Endothelial cell (in vitro differentiated cells): ENCODE data around the gene SP3. TPM values are rescaled to one million over a fixed set of nuclear protein-coding genes. Genes with fewer than 3 reads are reported as not detected.
"Not testable (repeated sequence)": the region's sequence is repeated elsewhere in the genome, so short reads cannot be mapped to it uniquely, and the experiment has no call there.

Source experiments
- DNase-seq: peaks from one replicate; pipeline ENCODE4 v3.0.0; 2021; ENCODE audit warnings: low spot score
- H3K27ac Mint-ChIP-seq: one replicate; pipeline ENCODE4 v1.8.0; 2021; ENCODE audit warnings: mixed read lengths, inconsistent platforms; ENCODE audit not compliant: unreplicated experiment
- H3K27me3 Mint-ChIP-seq: one replicate; pipeline ENCODE4 v1.8.0; 2021; ENCODE audit warnings: mild to moderate bottlenecking, moderate library complexity, mixed read lengths, inconsistent platforms; ENCODE audit not compliant: unreplicated experiment
- H3K36me3 Mint-ChIP-seq: one replicate; pipeline ENCODE4 v1.8.0; 2021; ENCODE audit warnings: mild to moderate bottlenecking, low read depth, mixed read lengths, inconsistent platforms; ENCODE audit not compliant: unreplicated experiment
- H3K4me1 Mint-ChIP-seq: one replicate; pipeline ENCODE4 v1.8.0; 2021; ENCODE audit warnings: mild to moderate bottlenecking, mixed read lengths, inconsistent platforms; ENCODE audit not compliant: unreplicated experiment
- H3K4me3 Mint-ChIP-seq: one replicate; pipeline ENCODE4 v1.8.0; 2021; ENCODE audit warnings: mild to moderate bottlenecking, mixed read lengths, inconsistent platforms; ENCODE audit not compliant: unreplicated experiment
- H3K9me3 Mint-ChIP-seq: one replicate; pipeline ENCODE4 v1.8.0; 2021; ENCODE audit warnings: mixed read lengths, inconsistent platforms; ENCODE audit not compliant: unreplicated experiment
- CTCF ChIP-seq: fragments of 200-600 bp; sonication (generic); IDR thresholded peaks from one replicate; pipeline ENCODE4 v1.5.0; 2021; ENCODE audit warnings: antibody characterized with exemption; ENCODE audit not compliant: unreplicated experiment
- total RNA-seq: library from RNA; stranded (reverse); fragmentation: NEBNext Ultra II Directional; extraction: Animal tissue kit (Norgen Biotek cat#: 25700); gene quantifications from one replicate; pipeline ENCODE4 v1.2.1, GENCODE V29; 2021; ENCODE audit not compliant: unreplicated experiment

The SP3 gene
- total RNA-seq, 1 donor from 2014 or later: 76.2 TPM

- DNase-seq: no peak
- no peak overlapping the region for H3K4me3 Mint-ChIP-seq
- no peak for TF ChIP-seq CTCF
- no peaks in the 10 kb centered on the region for H3K27me3 Mint-ChIP-seq
- H3K36me3 Mint-ChIP-seq: peaks cover 3% of the 10 kb centered on the region
- H3K9me3 Mint-ChIP-seq: no peaks in the 10 kb centered on the region
- no peak overlapping the region for H3K27ac Mint-ChIP-seq
- H3K4me1 Mint-ChIP-seq: peaks cover 11% of the 10 kb centered on the region
Measured at GRCh38 chr2:173896755-173897154, 68.4 kb downstream of the SP3 start.

GRCh38 chr2:173892341-173892740 lies 72.8 kb downstream of the SP3 start:
- Mint-ChIP-seq H3K4me1 (peaks cover 5% of the 10 kb centered on the region), H3K4me3 (no peak overlapping the region), H3K9me3 (peaks cover 6% of the 10 kb centered on the region), H3K27ac (peak overlapping the region; percentile 40), H3K27me3 (no peaks in the 10 kb centered on the region), H3K36me3 (peaks cover 8% of the 10 kb centered on the region)
- no peak for TF ChIP-seq CTCF
- DNase-seq: no peak

GRCh38 chr2:173891315-173892037 lies 73.7 kb downstream of the SP3 start:
- Mint-ChIP-seq H3K36me3 (peaks cover 8% of the 10 kb centered on the region), H3K9me3 (peaks cover 6% of the 10 kb centered on the region), H3K4me1 (peaks cover 5% of the 10 kb centered on the region), H3K27me3 (no peaks in the 10 kb centered on the region), H3K4me3 (no peak overlapping the region), H3K27ac (no peak overlapping the region)
- no peak for TF ChIP-seq CTCF
- no peak for DNase-seq

GRCh38 chr2:173889464-173889863 lies 75.7 kb downstream of the SP3 start:
- not testable (repeated sequence) for H3K36me3 Mint-ChIP-seq, DNase-seq, H3K4me1 Mint-ChIP-seq, H3K27me3 Mint-ChIP-seq, H3K9me3 Mint-ChIP-seq, H3K27ac Mint-ChIP-seq, H3K4me3 Mint-ChIP-seq

GRCh38 chr2:173886613-173887012 lies 78.6 kb downstream of the SP3 start:
- no peak for DNase-seq
- H3K4me1 Mint-ChIP-seq: peaks cover 1% of the 10 kb centered on the region
- no peak for TF ChIP-seq CTCF
- H3K27ac Mint-ChIP-seq: no peak overlapping the region
- no peak overlapping the region for H3K4me3 Mint-ChIP-seq
- H3K9me3 Mint-ChIP-seq: peaks cover 6% of the 10 kb centered on the region
- peaks cover 5% of the 10 kb centered on the region for H3K36me3 Mint-ChIP-seq
- H3K27me3 Mint-ChIP-seq: peaks cover 3% of the 10 kb centered on the region
